Hepatocyte (in vitro differentiated cells): Measurements from ENCODE around the gene IRF6.

Experiments used
- EZH2 ChIP-seq: fragments of 200-600 bp; sonication (generic); IDR thresholded peaks from 2 replicates; pipeline ENCODE4 v1.6.1; 2016; ENCODE audit warnings: antibody characterized with exemption, mild to moderate bottlenecking, borderline replicate concordance
- EZH2phosphoT487 ChIP-seq: fragments of 200-600 bp; sonication (generic); IDR thresholded peaks from one replicate; pipeline ENCODE4 v1.6.1; 2018; ENCODE audit warnings: antibody characterized with exemption, mild to moderate bottlenecking, low read depth, moderate library complexity; ENCODE audit not compliant: unreplicated experiment, severe bottlenecking
- TF ChIP-seq, protein P1 (sequence below): fragments of 200-600 bp; sonication (generic); IDR thresholded peaks from 2 replicates; pipeline ENCODE4 v1.5.1; 2016; ENCODE audit warnings: antibody characterized with exemption, mild to moderate bottlenecking; ENCODE audit not compliant: poor library complexity

GRCh38 chr1:209819058-209819457, 13.1 kb upstream of the IRF6 start:
- TF ChIP-seq, protein P1, sequence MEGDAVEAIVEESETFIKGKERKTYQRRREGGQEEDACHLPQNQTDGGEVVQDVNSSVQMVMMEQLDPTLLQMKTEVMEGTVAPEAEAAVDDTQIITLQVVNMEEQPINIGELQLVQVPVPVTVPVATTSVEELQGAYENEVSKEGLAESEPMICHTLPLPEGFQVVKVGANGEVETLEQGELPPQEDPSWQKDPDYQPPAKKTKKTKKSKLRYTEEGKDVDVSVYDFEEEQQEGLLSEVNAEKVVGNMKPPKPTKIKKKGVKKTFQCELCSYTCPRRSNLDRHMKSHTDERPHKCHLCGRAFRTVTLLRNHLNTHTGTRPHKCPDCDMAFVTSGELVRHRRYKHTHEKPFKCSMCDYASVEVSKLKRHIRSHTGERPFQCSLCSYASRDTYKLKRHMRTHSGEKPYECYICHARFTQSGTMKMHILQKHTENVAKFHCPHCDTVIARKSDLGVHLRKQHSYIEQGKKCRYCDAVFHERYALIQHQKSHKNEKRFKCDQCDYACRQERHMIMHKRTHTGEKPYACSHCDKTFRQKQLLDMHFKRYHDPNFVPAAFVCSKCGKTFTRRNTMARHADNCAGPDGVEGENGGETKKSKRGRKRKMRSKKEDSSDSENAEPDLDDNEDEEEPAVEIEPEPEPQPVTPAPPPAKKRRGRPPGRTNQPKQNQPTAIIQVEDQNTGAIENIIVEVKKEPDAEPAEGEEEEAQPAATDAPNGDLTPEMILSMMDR: no peak
- TF ChIP-seq EZH2 (no peak), EZH2phosphoT487 (no peak)
